ENCODE data around the gene SNX27.
A peak's percentile ranks its signal among the peaks of the same experiment; 100 is the strongest.
"Not testable (repeated sequence)": the region's sequence is repeated elsewhere in the genome, so short reads cannot be mapped to it uniquely, and the experiment has no call there.

SNX27 gene

DNA sequence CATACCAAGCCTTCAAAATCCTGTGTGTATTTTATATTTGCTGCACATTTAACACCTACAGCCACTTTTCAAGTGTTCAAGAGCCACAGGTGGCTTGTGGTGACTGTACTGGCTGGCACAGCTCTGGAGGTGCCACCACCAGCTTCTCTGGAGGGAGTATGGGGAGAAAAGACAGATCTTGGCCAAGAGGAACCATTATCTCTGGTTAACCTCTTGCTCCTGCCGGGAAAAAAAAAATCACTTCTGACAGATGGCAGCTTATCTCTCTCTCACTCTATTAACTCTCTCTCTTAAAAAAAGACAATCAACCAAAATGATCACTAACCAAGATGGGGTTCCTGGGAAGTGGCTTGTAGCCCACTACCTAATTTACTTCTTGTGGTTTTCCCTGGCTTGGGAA lies 108.3 kb downstream of the SNX27 start:
- no peak for DNase-seq (ENCODE audit: low read depth in 2 of 3, low spot score in 1 of 3)

DNA sequence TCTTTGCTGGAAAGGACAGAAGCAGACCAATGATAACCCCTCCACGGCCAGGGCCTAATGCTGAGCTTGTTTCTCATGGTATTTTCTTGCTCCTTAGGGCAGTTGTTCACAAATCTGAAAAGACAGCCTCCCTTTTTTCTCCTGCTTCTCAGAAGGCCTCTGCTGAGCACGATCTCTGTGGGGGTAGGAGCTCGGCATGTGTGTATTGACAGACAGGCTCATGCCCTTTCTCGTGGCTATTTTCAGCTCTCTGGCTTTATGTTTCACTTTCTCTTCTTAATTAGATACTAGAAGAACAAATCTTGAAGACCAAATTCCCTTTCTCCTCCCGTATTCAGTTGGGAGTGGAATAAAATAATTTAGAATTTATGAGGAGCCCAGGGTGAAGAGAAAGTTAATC lies 108.7 kb downstream of the SNX27 start:
- DNase-seq (ENCODE audit: low read depth in 2 of 3, low spot score in 1 of 3): no peak

DNA sequence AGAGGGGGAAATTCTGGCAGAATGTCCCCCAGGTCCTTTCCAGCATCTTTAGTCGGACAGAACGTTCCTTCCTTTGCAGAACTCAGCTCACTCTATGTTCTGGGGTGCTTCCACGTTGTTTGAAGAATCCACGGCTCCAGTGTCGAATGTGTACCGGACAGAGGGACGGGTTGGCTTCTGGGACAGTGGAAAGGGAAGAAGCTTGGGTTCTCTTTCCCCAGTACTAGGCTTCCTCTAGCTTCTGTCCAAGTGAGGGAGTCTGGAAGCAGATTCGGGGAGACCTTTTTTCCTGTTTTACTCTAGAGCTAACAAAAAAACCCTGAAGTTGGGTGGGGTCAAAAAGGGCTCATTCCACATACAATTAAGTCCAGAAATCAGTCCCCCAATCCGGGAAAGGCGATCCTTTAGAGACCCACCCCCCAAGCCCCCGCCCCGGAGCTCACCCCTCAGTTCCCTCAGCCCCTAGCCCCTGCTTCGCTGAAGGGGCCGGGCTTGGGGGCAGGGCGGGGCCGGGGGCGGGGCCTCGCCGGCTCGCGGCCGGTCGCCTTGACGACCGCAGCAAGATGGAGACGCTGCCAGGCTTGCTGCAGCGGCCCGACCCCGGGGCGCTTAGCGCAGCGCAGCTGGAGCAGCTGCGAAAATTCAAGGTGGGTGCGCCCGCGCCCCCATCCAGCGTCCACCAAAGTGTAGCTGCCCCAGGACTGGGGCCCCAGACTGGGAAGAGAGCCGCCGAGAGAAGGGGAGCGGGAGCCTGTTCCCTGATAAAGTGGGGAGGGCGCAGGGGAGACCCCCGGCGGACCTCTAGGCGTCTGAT lies 109.3 kb downstream of the SNX27 start, which contains the start of gene RIIAD1:
Gene RIIAD1 (plus strand): TSS at position 549 of the 814 bp plus-strand sequence. CDS start 15 bp downstream, at position 564.
- peak in 1 of 3 donors; percentile 30 for DNase-seq (ENCODE audit: low read depth in 2 of 3, low spot score in 1 of 3)

- DNase-seq (ENCODE audit: low read depth in 2 of 3, low spot score in 1 of 3): no peak
Observed at GRCh38 chr1:151721788-151722510, 110.1 kb downstream of the SNX27 start.

DNA sequence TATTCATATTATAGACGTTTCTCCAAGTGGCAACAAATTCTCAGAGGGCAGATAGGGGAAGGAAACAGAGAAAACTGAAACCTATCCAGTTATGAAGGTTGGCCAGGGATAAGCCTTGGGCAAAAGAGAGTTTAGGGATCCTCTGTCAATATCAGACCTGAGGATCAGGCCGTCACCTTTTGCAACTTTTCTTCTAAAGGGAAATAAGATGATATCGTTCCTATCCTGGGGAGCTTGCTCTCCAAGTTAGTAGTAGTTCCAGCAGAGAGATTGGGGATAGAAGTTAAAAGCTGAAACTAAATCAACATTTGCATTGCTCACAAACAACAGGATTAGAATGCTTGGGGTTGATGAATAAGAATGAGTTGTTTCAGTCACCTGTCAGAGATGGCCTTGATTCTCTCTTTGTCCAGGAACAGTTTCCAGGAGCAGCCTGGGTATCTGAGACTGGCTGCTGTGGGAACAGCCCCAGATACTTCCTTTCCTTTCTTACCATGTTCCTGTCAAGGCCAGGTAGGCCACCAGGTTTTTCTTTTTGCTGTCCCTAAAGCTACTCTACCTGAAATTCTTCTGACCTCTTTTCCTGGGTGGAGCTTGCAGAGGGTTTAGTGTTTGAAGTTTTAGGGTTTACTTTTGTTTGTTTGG lies 112.0 kb downstream of the SNX27 start:
- no peak for DNase-seq (ENCODE audit: low read depth in 2 of 3, low spot score in 1 of 3)

DNA sequence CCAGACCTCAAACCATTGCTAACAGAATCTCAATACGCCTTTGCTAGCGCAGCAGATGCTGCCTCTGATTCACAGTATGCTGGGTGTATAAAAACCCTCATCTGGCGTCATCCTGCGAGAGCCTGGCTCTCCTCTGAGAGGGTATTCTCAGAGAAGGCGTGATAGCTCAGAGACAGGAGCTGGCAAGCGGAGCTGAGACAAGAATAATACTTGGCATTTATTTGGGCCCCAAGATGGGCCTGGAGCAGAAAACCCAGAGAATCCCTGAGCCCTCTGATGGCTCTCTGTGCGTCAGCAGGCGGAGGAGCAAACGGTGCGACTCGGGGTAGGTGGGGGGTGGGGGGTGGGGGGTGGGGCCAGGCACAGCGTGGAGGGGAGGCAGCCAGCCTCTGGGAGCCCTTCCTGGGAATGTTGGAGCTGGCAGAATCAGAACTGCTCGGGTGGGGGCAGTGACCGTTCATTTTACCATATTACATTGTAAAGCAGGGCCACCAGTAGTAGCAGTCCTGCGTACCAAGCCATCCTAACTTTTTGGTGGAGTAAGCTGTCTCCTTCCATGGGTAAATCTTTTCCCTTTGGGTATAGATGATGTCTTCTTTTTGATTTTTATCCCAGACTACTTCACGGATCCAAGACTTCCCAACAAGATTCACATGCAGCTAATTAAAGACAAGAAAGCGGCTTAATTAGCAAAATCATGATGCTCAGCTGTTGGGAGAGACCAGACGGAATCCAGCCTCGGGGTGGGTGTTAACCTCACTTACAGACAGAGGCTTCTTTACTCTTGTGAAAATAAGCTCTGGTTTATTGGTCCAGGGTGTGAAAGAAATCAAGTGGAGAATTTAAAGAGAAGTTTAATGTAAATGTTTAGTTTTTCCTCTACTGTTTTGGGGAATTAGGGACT lies 116.6 kb downstream of the SNX27 start:
- no peak for DNase-seq (ENCODE audit: low read depth in 2 of 3, low spot score in 1 of 3)

DNA sequence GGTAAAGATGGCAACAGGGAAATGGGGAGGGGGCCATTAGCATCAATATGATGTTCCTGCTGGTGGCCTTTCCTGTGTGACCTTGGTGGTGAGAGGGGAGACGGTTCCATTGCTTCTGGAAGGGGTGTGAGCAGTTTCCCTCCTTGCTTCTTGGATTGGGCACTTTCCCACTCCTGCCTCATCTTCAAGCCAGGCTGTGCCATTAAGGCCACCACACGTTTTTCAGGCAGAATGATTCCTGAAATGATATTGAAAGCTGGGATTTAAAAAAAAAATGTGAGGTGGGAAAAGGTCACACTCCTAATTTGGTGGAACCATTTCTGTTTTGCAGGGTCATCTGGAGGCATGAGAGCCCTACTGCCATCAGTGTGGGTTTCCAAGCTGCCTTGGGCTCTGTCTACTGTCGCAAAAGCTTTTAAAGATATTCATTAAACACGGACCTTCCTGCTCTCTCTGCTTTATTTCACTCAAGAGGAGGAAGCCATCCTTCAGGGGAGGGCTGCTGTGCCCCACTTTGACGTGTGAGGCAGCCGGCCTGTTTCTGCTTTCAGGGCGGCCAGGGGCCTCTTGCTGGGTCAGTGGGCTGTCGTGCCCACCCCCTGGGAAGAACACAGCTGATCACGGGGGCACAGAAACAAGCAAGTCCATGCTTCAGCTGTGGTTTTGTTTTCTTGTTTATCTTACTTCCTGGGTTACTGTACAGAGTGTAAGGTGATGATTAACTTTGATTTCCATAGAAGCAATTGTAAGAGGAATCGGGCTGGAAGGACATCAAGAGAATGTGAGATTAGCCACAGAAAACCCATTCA lies 117.5 kb downstream of the SNX27 start:
- no peak for DNase-seq (ENCODE audit: low read depth in 2 of 3, low spot score in 1 of 3)

- DNase-seq (ENCODE audit: low read depth in 2 of 3, low spot score in 1 of 3): no peak
Observed at GRCh38 chr1:151729966-151730291, 118.1 kb downstream of the SNX27 start.

DNA sequence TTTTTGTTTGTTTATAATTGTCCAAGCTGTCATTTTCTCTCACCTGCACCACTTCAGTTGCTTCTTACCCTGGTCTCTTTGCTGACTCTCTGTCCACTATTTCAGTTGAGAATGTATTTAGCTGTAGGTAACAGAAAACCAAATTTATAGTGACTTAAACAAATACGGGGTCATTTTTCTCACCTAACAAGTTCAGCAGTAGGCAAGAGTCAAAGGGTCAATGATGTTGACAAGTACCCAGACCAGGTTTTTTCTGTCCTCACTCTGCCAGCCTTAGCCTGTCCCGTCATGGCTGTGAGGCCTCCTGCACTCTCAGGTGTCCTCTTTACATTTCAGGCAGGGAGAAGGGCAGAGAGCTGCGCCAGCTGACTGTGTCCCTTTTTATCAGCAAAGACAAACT lies 121.3 kb downstream of the SNX27 start:
- no peak for DNase-seq (ENCODE audit: low read depth in 2 of 3, low spot score in 1 of 3)

- not testable (repeated sequence) for DNase-seq (ENCODE audit: low read depth in 2 of 3, low spot score in 1 of 3)
Observed at GRCh38 chr1:151733995-151734394, 122.1 kb downstream of the SNX27 start.

DNA sequence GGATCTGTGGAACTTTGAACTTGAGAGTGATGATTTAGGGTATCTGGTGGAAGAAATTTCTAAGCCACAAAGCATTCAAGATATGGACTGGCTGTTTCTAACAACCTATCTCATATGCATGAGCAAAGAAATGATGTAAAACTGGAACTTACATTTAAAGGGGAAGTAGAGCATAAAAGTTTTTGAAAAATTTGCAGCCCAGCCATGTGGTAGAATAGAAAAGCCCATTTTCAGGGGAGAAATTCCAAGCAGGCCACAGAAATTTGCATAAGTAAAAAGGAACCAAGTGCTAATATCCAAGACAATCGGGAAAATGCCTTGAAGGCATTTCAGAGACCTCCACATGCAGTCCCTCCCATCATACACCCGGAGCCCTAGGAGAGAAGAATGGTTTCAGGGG lies 125.2 kb downstream of the SNX27 start:
- no peak for DNase-seq (ENCODE audit: low read depth in 2 of 3, low spot score in 1 of 3)

- no peak for DNase-seq (ENCODE audit: low read depth in 2 of 3, low spot score in 1 of 3)
Observed at GRCh38 chr1:151737479-151737878, 125.6 kb downstream of the SNX27 start.

DNA sequence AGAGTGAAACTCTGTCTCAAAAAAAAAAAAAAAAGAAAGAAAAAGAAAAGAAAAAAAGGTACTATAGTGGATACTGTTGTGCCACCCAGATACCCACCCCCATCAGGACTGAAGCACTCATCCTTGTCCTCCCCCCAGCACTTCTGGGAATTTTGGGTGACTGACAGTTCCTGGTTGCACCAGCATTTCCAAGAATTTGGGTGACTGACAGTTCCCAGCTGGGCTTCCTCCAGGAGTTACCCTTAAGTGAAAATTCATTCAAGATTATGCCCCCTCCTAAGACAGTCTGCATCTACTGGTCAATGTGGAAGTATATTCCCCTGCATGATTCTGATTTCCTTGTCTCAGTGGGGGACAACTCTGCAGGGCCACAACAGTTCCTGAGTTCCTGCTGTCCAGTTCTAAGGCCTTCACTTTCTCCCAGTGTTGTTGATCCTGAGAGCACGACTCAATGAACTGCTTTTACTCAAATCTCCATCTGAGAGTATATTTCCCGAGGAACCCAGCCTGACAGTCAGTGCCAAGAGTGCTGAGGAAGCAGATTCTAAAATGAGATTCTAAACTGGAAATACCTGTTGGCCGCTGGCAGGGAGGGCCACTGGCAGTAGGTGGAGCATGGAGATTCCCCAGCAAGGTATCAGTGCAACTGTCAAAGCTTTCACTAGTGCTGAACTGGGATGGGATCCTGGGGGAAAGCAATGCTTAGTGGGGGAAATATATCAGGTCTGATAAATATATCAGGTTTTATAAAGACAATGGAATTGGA lies 127.9 kb downstream of the SNX27 start:
- DNase-seq (ENCODE audit: low read depth in 2 of 3, low spot score in 1 of 3): no peak

- DNase-seq (ENCODE audit: low read depth in 2 of 3, low spot score in 1 of 3): no peak
Observed at GRCh38 chr1:151741516-151741915, 129.7 kb downstream of the SNX27 start.

Measured in stimulated activated CD4-positive, alpha-beta T cell treated with anti-CD3 and anti-CD28 coated beads, Interleukin-12 subunit alpha, Interleukin-12 subunit beta, amount 100 ng/mL, for 48 hours (primary cell).